Activated T-cell treated with anti-CD3 and anti-CD28 coated beads, Interleukin-2, amount 50 U/mL, for 24 hours (primary cell): ENCODE results near the gene CPNE5.

Experiments used
- DNase-seq: peaks from one replicate; pipeline ENCODE4 v3.0.0-alpha.2; 2020
- H3K27ac Mint-ChIP-seq: 2 replicates; pipeline ENCODE4 v1.8.0; 2020; ENCODE audit warnings: mild to moderate bottlenecking, mixed read lengths
- H3K27me3 Mint-ChIP-seq: 2 replicates; pipeline ENCODE4 v1.8.0; 2020; ENCODE audit warnings: mixed read lengths
- H3K36me3 Mint-ChIP-seq: 2 replicates; pipeline ENCODE4 v1.8.0; 2020; ENCODE audit warnings: low read depth, mixed read lengths
- H3K4me1 Mint-ChIP-seq: 2 replicates; pipeline ENCODE4 v1.8.0; 2020; ENCODE audit warnings: low read depth, mixed read lengths
- H3K4me3 Mint-ChIP-seq: 2 replicates; pipeline ENCODE4 v1.8.0; 2020; ENCODE audit warnings: mild to moderate bottlenecking, moderate library complexity, mixed read lengths
- H3K9me3 Mint-ChIP-seq: 2 replicates; pipeline ENCODE4 v1.8.0; 2020; ENCODE audit warnings: mixed read lengths

CPNE5 gene

GRCh38 chr6:36832313-36832712, 6.9 kb downstream of the CPNE5 start:
- H3K27me3 Mint-ChIP-seq, result peaks cover 4% of the 10 kb centered on the region
- no peak overlapping the region for H3K27ac Mint-ChIP-seq
- H3K4me1 Mint-ChIP-seq, result peaks cover 6% of the 10 kb centered on the region
- H3K36me3 Mint-ChIP-seq, result no peaks in the 10 kb centered on the region
- no peaks in the 10 kb centered on the region for H3K9me3 Mint-ChIP-seq
- H3K4me3 Mint-ChIP-seq, result no peak overlapping the region
- no peak for DNase-seq

GRCh38 chr6:36830577-36830976, 8.7 kb downstream of the CPNE5 start:
- Mint-ChIP-seq H3K4me1 (peaks cover 9% of the 10 kb centered on the region), H3K4me3 (no peak overlapping the region), H3K9me3 (no peaks in the 10 kb centered on the region), H3K36me3 (no peaks in the 10 kb centered on the region), H3K27ac (no peak overlapping the region), H3K27me3 (peaks cover 7% of the 10 kb centered on the region)
- DNase-seq, result no peak

- no peak overlapping the region for H3K4me3 Mint-ChIP-seq
- peaks cover 7% of the 10 kb centered on the region for H3K27me3 Mint-ChIP-seq
- peaks cover 9% of the 10 kb centered on the region for H3K4me1 Mint-ChIP-seq
- no peaks in the 10 kb centered on the region for H3K9me3 Mint-ChIP-seq
- no peak for DNase-seq
- no peak overlapping the region for H3K27ac Mint-ChIP-seq
- H3K36me3 Mint-ChIP-seq, result no peaks in the 10 kb centered on the region
Observed at GRCh38 chr6:36829919-36830544, 9.2 kb downstream of the CPNE5 start.

GRCh38 chr6:36827261-36828079, 11.8 kb downstream of the CPNE5 start:
- Mint-ChIP-seq H3K27me3 (peaks cover 7% of the 10 kb centered on the region), H3K4me1 (peaks cover 9% of the 10 kb centered on the region), H3K27ac (no peak overlapping the region), H3K9me3 (no peaks in the 10 kb centered on the region), H3K4me3 (no peak overlapping the region), H3K36me3 (no peaks in the 10 kb centered on the region)
- no peak for DNase-seq

- Mint-ChIP-seq H3K4me1 (peaks cover 9% of the 10 kb centered on the region), H3K27me3 (peaks cover 7% of the 10 kb centered on the region), H3K4me3 (no peak overlapping the region), H3K36me3 (no peaks in the 10 kb centered on the region), H3K27ac (no peak overlapping the region), H3K9me3 (no peaks in the 10 kb centered on the region)
- no peak for DNase-seq
Observed at GRCh38 chr6:36826520-36827227, 12.6 kb downstream of the CPNE5 start.

- no peak overlapping the region for H3K4me3 Mint-ChIP-seq
- H3K27me3 Mint-ChIP-seq, result peaks cover 7% of the 10 kb centered on the region
- H3K4me1 Mint-ChIP-seq, result peaks cover 9% of the 10 kb centered on the region
- no peaks in the 10 kb centered on the region for H3K9me3 Mint-ChIP-seq
- no peak for DNase-seq
- no peak overlapping the region for H3K27ac Mint-ChIP-seq
- no peaks in the 10 kb centered on the region for H3K36me3 Mint-ChIP-seq
Observed at GRCh38 chr6:36825994-36826393, 13.2 kb downstream of the CPNE5 start.

GRCh38 chr6:36825452-36825851, 13.8 kb downstream of the CPNE5 start:
- no peak for DNase-seq
- Mint-ChIP-seq H3K4me1 (peaks cover 9% of the 10 kb centered on the region), H3K27ac (no peak overlapping the region), H3K27me3 (peaks cover 7% of the 10 kb centered on the region), H3K4me3 (no peak overlapping the region), H3K36me3 (no peaks in the 10 kb centered on the region), H3K9me3 (no peaks in the 10 kb centered on the region)

- H3K4me1 Mint-ChIP-seq, result peaks cover 9% of the 10 kb centered on the region
- H3K36me3 Mint-ChIP-seq, result no peaks in the 10 kb centered on the region
- no peak overlapping the region for H3K27ac Mint-ChIP-seq
- no peak for DNase-seq
- no peaks in the 10 kb centered on the region for H3K9me3 Mint-ChIP-seq
- no peak overlapping the region for H3K4me3 Mint-ChIP-seq
- H3K27me3 Mint-ChIP-seq, result peaks cover 7% of the 10 kb centered on the region
Observed at GRCh38 chr6:36824253-36824652, 15.0 kb downstream of the CPNE5 start.

GRCh38 chr6:36823421-36824096, 15.7 kb downstream of the CPNE5 start:
- Mint-ChIP-seq H3K36me3 (no peaks in the 10 kb centered on the region), H3K4me1 (peaks cover 9% of the 10 kb centered on the region), H3K27me3 (peaks cover 7% of the 10 kb centered on the region), H3K9me3 (no peaks in the 10 kb centered on the region), H3K4me3 (no peak overlapping the region), H3K27ac (no peak overlapping the region)
- no peak for DNase-seq

GRCh38 chr6:36822506-36823269, 16.6 kb downstream of the CPNE5 start:
- Mint-ChIP-seq H3K9me3 (no peaks in the 10 kb centered on the region), H3K4me3 (no peak overlapping the region), H3K4me1 (peaks cover 7% of the 10 kb centered on the region), H3K36me3 (no peaks in the 10 kb centered on the region), H3K27ac (no peak overlapping the region), H3K27me3 (peaks cover 7% of the 10 kb centered on the region)
- DNase-seq, result no peak

- H3K4me3 Mint-ChIP-seq, result no peak overlapping the region
Observed at GRCh38 chr6:36821581-36822335, 17.5 kb downstream of the CPNE5 start.

GRCh38 chr6:36820700-36821580, 18.3 kb downstream of the CPNE5 start:
- DNase-seq, result no peak
- Mint-ChIP-seq H3K9me3 (no peaks in the 10 kb centered on the region), H3K4me1 (no peaks in the 10 kb centered on the region), H3K27me3 (no peaks in the 10 kb centered on the region), H3K4me3 (no peak overlapping the region), H3K27ac (no peak overlapping the region), H3K36me3 (no peaks in the 10 kb centered on the region)

More at GRCh38 chr6:36821581-36822335, 17.5 kb downstream of the CPNE5 start:
- no peak for DNase-seq
- no peaks in the 10 kb centered on the region for H3K36me3 Mint-ChIP-seq
- H3K9me3 Mint-ChIP-seq, result no peaks in the 10 kb centered on the region
- H3K27me3 Mint-ChIP-seq, result no peaks in the 10 kb centered on the region
- no peaks in the 10 kb centered on the region for H3K4me1 Mint-ChIP-seq
- H3K27ac Mint-ChIP-seq, result no peak overlapping the region

GRCh38 chr6:36818756-36819155, 20.5 kb downstream of the CPNE5 start:
- Mint-ChIP-seq H3K4me1 (no peaks in the 10 kb centered on the region), H3K4me3 (no peak overlapping the region), H3K27ac (no peak overlapping the region), H3K9me3 (no peaks in the 10 kb centered on the region), H3K36me3 (no peaks in the 10 kb centered on the region), H3K27me3 (no peaks in the 10 kb centered on the region)
- no peak for DNase-seq
